ENCODE results near the gene NEGR1. TPM values are rescaled to one million over a fixed set of nuclear protein-coding genes. Genes with fewer than 3 reads are reported as not detected.

Gene NEGR1
- total and polyA plus RNA-seq, 11 donors = 1.7 to 11.3 (median 6.8) TPM

- DNase-seq (no peak), ATAC-seq (no peak)
- H3K27ac ChIP-seq = no peak overlapping the region
- no peak overlapping the region for H3K4me3 ChIP-seq
- TF ChIP-seq POLR2A (IDR thresholded peaks at IDR 0.05) = no peak
- TF ChIP-seq CTCF (IDR thresholded peaks at IDR 0.05) = no peak
- peaks cover 0 to 18% (median 8%) of the 10 kb centered on the region in 12 donors for H3K9me3 ChIP-seq
- H3K36me3 ChIP-seq = no peaks in the 10 kb centered on the region
- H3K27me3 ChIP-seq = no peaks in the 10 kb centered on the region
- intact Hi-C loops (cut with DNase I) = no loop called here
- no peaks in the 10 kb centered on the region for H3K4me1 ChIP-seq
Observed at GRCh38 chr1:71717186-71717585, 565.2 kb downstream of the NEGR1 start.

GRCh38 chr1:71711456-71711855 lies 570.9 kb downstream of the NEGR1 start:
- Histone ChIP-seq H3K36me3 (no peaks in the 10 kb centered on the region), H3K27ac (no peak overlapping the region), H3K4me1 (no peaks in the 10 kb centered on the region), H3K9me3 (peaks cover 0 to 42% (median 8%) of the 10 kb centered on the region in 12 donors), H3K27me3 (no peaks in the 10 kb centered on the region), H3K4me3 (no peak overlapping the region)
- intact Hi-C loops (cut with DNase I) = no loop called here
- no peak for TF ChIP-seq POLR2A (IDR thresholded peaks at IDR 0.05)
- no peak for TF ChIP-seq CTCF (IDR thresholded peaks at IDR 0.05)
- ATAC-seq = no peak
- no peak for DNase-seq

GRCh38 chr1:71706029-71706671 lies 576.2 kb downstream of the NEGR1 start:
- Histone ChIP-seq H3K27ac (no peak overlapping the region), H3K36me3 (no peaks in the 10 kb centered on the region), H3K4me1 (no peaks in the 10 kb centered on the region), H3K27me3 (no peaks in the 10 kb centered on the region), H3K4me3 (no peak overlapping the region), H3K9me3 (peaks cover 0 to 48% (median 4%) of the 10 kb centered on the region in 12 donors)
- DNase-seq = no peak
- intact Hi-C loops (cut with DNase I) = no loop called here
- TF ChIP-seq CTCF (IDR thresholded peaks at IDR 0.05) = no peak
- TF ChIP-seq POLR2A (IDR thresholded peaks at IDR 0.05) = no peak
- no peak for ATAC-seq
- WGBS, 4 donors = 59 to 78% (median 73%) methylated on average over 5 of the region's 5 CpGs

- 52 to 63% (median 59%) methylated on average over 1 of the region's 1 CpG for WGBS, 4 donors
- Histone ChIP-seq H3K4me3 (no peak overlapping the region), H3K27ac (no peak overlapping the region), H3K36me3 (no peaks in the 10 kb centered on the region), H3K9me3 (peaks cover 0 to 9% (median 0%) of the 10 kb centered on the region in 12 donors), H3K4me1 (no peaks in the 10 kb centered on the region), H3K27me3 (no peaks in the 10 kb centered on the region)
- intact Hi-C loops (cut with DNase I) = no loop called here
- no peak for ATAC-seq
- no peak for DNase-seq
- TF ChIP-seq CTCF (IDR thresholded peaks at IDR 0.05) = no peak
- TF ChIP-seq POLR2A (IDR thresholded peaks at IDR 0.05) = no peak
Observed at GRCh38 chr1:71698186-71698585, 584.2 kb downstream of the NEGR1 start.

All from heart left ventricle (tissue), 16 donors.